Mucosa of rectum (tissue), 2 donors: ENCODE measurements around the gene CXCL12.

ENCODE experiments used
- H3K27ac ChIP-seq, 2 donors: one replicate each; pipeline ENCODE4 v1.7.0; 2013; ENCODE audit warnings: inconsistent platforms in 2 of 2, low read depth in 2 of 2, low read length in 2 of 2
- H3K27me3 ChIP-seq, 2 donors: one replicate each; pipeline ENCODE4 v1.7.0; 2013; ENCODE audit warnings: low read length in 2 of 2; ENCODE audit not compliant: control insufficient read depth in 2 of 2, insufficient read depth in 2 of 2
- H3K36me3 ChIP-seq, 2 donors: one replicate each; pipeline ENCODE4 v1.7.0; 2013; ENCODE audit warnings: low read length in 2 of 2; ENCODE audit not compliant: control insufficient read depth in 2 of 2, insufficient read depth in 2 of 2
- H3K4me1 ChIP-seq, 2 donors: one replicate each; pipeline ENCODE4 v1.7.0; 2013; ENCODE audit warnings: low read length in 2 of 2, mild to moderate bottlenecking in 1 of 2; ENCODE audit not compliant: control insufficient read depth in 2 of 2, insufficient read depth in 2 of 2
- H3K4me3 ChIP-seq, 2 donors: one replicate each; pipeline ENCODE4 v1.7.0; 2013; ENCODE audit warnings: low read length in 2 of 2
- H3K9ac ChIP-seq, 2 donors: one replicate each; pipeline ENCODE4 v1.7.0; 2013; ENCODE audit warnings: low read length in 2 of 2, low read depth in 1 of 2, mild to moderate bottlenecking in 1 of 2
- H3K9me3 ChIP-seq, 2 donors: one replicate each; pipeline ENCODE4 v1.7.0; 2013; ENCODE audit warnings: low read length in 2 of 2; ENCODE audit not compliant: control insufficient read depth in 2 of 2
- donor health status: healthy.
- donor health status: Normal muscosa, but diverticular disease.

CXCL12 gene

DNA sequence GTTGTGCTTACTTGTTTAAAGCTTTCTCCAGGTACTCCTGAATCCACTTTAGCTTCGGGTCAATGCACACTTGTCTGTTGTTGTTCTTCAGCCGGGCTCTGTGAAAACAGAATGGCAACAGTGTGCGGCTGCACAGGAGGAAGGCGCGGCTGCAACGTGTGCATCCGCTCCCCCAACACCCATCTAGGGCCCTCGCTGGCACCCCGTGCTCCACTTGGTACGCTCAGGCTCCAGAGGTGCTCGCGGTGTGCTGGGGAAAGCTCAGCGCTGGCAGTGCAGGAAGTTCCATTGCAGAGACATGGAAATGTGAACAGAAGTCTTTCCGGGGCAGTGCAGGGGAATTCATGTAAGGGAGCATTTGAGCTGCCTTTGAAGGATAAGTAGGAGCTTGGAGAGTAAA lies 6.3 kb downstream of the CXCL12 start:
- H3K9ac ChIP-seq, result no peak overlapping the region
- no peaks in the 10 kb centered on the region for H3K36me3 ChIP-seq
- no peaks in the 10 kb centered on the region for H3K4me1 ChIP-seq
- H3K4me3 ChIP-seq, result no peak overlapping the region
- H3K27ac ChIP-seq, result no peak overlapping the region
- H3K9me3 ChIP-seq, result no peaks in the 10 kb centered on the region
- peaks cover 0 to 2% of the 10 kb centered on the region in 2 donors for H3K27me3 ChIP-seq

DNA sequence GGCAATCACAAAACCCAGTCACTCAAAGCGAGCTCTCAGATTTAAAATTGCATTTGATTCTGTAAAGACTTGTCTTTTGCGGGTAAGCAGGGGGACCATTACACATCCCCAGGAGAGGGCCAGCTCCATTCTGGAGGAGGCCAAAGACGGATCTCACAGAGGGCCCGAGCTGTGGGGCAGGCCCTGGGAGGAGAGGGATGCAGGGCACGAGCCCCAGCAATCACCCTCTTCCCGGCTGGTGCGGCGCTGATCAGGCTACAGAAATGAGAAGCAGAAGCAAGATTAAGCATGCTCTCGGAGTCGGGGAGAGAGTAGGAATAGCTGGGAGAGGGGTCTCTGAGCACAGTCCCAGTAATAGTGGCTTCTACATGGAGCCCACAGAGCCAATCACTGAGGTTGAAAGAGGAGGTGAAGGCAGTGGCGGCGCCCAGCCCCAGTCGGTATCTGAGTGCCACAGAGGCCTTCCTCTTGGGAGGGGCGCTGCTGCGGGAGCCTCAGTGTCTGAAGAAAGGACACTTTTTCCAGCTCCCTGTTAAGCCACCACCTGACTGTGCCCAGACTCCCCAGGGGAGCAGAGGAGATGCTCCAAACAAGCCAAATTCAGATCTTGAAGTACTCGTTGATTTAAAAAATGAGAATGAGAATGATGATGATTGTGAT lies 7.1 kb downstream of the CXCL12 start:
- Histone ChIP-seq H3K27ac (no peak overlapping the region), H3K36me3 (no peaks in the 10 kb centered on the region)

DNA sequence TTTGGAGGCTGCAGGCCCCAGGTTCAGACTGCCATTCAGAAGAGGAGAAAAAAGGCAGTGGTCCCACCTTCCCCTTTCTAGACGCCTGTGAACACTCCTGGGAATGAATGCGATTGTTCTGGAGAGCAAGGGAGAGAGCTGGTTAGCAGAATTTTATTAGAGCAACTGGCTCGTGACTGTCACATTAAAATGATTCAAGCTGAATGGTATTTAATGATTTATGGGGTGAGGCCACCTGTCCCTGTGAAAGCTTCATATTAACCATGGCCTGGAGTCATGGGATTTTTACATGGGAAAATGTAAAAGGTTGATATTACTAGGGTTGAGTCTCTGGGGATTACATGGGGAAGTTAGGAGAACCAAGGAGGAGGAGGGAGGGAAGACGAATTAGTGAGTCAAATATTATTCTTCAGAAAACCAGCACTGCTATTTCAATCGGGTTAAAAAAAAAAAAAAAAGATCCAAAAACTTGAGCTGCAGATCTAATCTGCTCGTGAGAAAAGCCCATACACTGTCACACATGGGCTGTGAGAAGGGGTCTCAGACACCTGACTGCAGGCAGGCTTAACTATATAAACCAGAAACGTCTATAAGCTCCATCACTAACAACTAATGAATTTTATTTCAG lies 8.3 kb downstream of the CXCL12 start:
- no peak overlapping the region for H3K9ac ChIP-seq

More for the DNA sequence above, 7.1 kb downstream of the CXCL12 start:
- Histone ChIP-seq H3K27me3 (no peaks in the 10 kb centered on the region), H3K9me3 (no peaks in the 10 kb centered on the region), H3K4me1 (no peaks in the 10 kb centered on the region), H3K4me3 (no peak overlapping the region), H3K9ac (no peak overlapping the region)

DNA sequence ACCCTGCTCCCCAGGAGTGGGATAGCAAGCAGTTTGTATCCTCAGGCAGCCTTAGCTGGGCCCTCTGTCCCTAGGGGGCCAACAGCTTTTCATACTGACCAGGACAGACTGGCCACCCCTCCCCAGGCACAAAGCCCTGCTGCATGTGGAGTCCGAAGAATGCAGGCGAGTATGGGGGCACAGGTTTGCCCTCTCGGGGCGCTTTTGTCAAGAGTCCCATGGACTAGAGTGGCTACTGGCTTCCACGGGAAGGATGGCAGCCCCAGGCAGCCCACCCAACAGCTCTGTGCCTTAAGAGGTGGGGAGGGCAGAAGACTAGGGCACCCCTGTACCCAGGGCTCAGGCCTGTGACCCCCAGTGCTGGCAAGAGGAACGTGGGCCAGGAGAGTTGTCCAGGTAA lies 10.7 kb downstream of the CXCL12 start:
- Histone ChIP-seq H3K36me3 (no peaks in the 10 kb centered on the region), H3K9ac (no peak overlapping the region), H3K4me3 (no peak overlapping the region), H3K27me3 (no peaks in the 10 kb centered on the region), H3K4me1 (no peaks in the 10 kb centered on the region), H3K9me3 (no peaks in the 10 kb centered on the region), H3K27ac (no peak overlapping the region)

More for the DNA sequence above, 8.3 kb downstream of the CXCL12 start:
- no peaks in the 10 kb centered on the region for H3K27me3 ChIP-seq
- no peaks in the 10 kb centered on the region for H3K4me1 ChIP-seq
- H3K4me3 ChIP-seq, result no peak overlapping the region
- no peaks in the 10 kb centered on the region for H3K36me3 ChIP-seq
- no peaks in the 10 kb centered on the region for H3K9me3 ChIP-seq
- no peak overlapping the region for H3K27ac ChIP-seq

DNA sequence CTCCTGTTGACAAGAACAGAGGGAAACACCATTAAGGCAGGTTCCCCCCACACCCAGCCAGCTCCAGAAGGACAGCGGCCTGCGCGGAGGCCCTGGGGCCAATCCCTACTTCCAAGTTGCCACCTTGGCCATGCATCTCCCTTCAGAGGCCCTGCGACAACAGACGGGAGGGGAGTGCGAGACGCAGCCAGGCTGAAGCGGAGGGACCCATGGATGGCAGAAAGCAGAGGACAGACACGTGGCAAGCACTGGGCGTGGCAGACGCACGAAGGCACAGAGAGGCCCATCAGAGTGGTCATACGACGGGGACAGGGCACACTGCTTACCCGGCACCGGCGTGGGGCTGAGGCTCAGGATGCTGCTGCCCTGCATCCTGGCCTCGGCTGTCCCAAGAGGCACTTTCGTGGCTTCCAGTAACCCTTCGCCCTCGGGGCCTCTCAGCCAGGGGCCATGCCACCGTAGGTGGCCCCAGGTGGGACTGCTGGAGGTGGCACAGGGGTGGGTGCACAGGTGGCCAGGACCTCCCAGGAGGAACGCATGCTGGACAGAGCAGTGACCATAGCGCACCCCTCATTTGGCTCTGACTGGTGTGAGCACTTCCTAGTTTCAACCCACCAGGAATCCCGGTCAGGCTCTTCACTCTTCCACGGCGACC lies 11.4 kb downstream of the CXCL12 start:
- H3K4me3 ChIP-seq, result no peak overlapping the region
- H3K9me3 ChIP-seq, result no peaks in the 10 kb centered on the region
- no peak overlapping the region for H3K9ac ChIP-seq
- H3K27ac ChIP-seq, result no peak overlapping the region
- no peaks in the 10 kb centered on the region for H3K27me3 ChIP-seq
- H3K36me3 ChIP-seq, result no peaks in the 10 kb centered on the region
- no peaks in the 10 kb centered on the region for H3K4me1 ChIP-seq

DNA sequence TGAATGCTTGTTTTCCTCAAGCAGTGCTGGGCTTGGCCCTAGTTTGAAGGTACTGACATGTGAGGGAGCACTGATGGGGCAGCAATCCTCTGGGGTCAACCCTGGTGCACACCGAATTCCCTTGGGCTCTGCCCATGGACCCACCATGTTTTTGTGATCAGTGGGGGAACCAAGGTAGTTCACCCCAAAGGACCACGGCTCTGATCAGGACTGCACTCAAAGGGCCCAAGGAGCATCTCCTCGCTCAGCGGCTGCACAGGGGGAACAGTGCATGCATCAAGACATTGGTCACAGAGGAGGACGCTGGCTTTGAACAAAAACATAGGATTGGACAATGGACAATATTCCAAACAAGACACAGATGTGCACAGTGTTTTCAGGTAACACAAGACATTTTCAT lies 12.7 kb downstream of the CXCL12 start:
- Histone ChIP-seq H3K9ac (no peak overlapping the region), H3K27ac (no peak overlapping the region), H3K27me3 (no peaks in the 10 kb centered on the region), H3K4me1 (no peaks in the 10 kb centered on the region), H3K4me3 (no peak overlapping the region), H3K36me3 (no peaks in the 10 kb centered on the region), H3K9me3 (no peaks in the 10 kb centered on the region)

DNA sequence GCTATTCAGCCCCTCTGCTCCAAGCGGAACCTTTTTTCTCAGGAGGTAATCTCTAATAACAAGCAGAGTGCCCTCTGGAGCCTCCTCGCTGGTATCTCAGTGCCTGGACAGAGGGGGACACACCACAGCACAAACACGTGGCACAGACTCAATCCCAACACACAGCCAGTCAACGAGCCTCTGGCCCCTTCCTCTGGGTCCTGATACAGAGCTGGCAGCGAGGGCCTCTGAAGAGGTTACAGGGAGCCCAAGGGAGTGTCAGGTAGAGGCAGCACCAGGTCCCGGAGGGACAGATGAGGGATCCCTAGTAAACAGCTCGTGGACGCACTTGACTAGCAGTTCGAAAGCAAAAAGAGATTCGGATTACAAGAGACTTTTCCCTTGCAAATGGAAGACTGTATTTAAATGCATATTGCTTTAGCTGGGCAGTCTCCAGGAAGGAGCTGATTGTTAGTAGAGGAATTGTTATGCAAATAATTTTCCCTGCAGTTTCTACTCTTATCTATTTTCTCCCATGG lies 14.1 kb downstream of the CXCL12 start:
- Histone ChIP-seq H3K27me3 (no peaks in the 10 kb centered on the region), H3K9me3 (no peaks in the 10 kb centered on the region), H3K4me1 (no peaks in the 10 kb centered on the region), H3K36me3 (no peaks in the 10 kb centered on the region), H3K4me3 (no peak overlapping the region), H3K9ac (no peak overlapping the region), H3K27ac (no peak overlapping the region)

DNA sequence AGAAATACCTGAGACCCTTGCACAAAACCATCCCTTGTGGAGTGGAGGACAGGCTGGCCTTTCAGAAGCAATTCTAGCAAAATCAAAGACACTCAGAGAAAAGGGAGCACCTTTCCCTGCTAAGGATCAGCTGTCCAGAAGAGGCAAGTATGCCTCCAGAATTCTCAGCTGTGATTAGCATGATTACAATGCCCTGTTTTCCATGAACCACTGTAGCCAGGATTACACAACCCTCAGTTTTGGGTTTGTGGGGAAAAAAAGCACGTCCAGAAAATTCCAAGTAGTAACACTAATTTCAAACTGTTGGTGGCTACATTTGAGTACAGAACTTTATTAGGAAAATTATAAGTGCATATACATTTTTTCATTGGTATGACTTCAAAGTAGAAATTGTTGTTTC lies 15.0 kb downstream of the CXCL12 start:
- no peaks in the 10 kb centered on the region for H3K27me3 ChIP-seq
- H3K9ac ChIP-seq, result no peak overlapping the region
- H3K4me1 ChIP-seq, result no peaks in the 10 kb centered on the region
- no peaks in the 10 kb centered on the region for H3K9me3 ChIP-seq
- no peaks in the 10 kb centered on the region for H3K36me3 ChIP-seq
- no peak overlapping the region for H3K4me3 ChIP-seq
- no peak overlapping the region for H3K27ac ChIP-seq

DNA sequence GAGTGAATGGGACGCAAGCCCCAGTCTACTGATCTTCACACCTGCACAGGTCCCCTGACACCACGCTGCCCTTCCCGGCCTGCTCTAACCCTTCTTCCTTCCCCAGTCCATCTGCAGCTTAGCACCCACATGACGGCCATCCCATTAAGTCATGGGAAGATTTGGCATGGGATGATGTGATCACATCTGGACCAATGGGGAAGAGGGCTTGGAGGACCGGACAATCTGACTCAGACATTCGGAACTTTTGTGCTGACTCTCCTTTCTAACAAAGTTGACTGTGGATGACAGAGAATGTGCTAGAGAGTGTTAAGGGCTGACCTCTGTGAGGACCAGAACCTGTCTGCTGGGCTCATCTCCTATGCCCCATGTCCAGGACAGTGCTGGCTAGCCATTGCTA lies 15.6 kb downstream of the CXCL12 start:
- H3K27me3 ChIP-seq, result no peaks in the 10 kb centered on the region
- H3K4me3 ChIP-seq, result no peak overlapping the region
- H3K4me1 ChIP-seq, result no peaks in the 10 kb centered on the region
- H3K36me3 ChIP-seq, result no peaks in the 10 kb centered on the region
- H3K9me3 ChIP-seq, result no peaks in the 10 kb centered on the region
- no peak overlapping the region for H3K27ac ChIP-seq
- no peak overlapping the region for H3K9ac ChIP-seq

DNA sequence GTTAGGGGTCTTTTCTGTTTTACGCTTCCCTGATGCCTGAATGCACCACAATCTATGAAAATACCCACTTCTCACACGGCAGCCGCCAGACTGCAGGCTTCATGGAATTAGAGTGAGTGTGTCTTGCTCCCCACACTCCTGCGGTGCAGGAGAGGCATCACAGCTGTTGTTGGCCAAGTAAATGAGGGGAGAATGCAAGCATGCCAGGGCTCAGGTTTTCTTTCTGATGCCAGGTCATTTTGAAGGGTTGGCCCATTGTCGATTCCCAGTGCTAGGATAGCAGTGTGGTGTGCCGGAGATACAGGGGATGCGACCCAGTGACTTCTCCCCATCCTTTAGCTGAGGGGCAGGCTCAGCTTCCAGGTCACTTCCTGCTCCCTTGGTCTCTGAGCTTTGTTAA lies 16.3 kb downstream of the CXCL12 start:
- H3K27ac ChIP-seq, result no peak overlapping the region
- no peaks in the 10 kb centered on the region for H3K4me1 ChIP-seq
- H3K4me3 ChIP-seq, result no peak overlapping the region
- no peaks in the 10 kb centered on the region for H3K9me3 ChIP-seq
- no peaks in the 10 kb centered on the region for H3K27me3 ChIP-seq
- no peak overlapping the region for H3K9ac ChIP-seq
- no peaks in the 10 kb centered on the region for H3K36me3 ChIP-seq
